Loucy (cell line): Measurements from ENCODE around the gene MGMT.

Experiments used
- EZH2phosphoT487 ChIP-seq: fragments of 200-600 bp; IDR thresholded peaks from 2 replicates; pipeline ENCODE4 v1.6.1; 2018; ENCODE audit warnings: antibody characterized with exemption, mild to moderate bottlenecking, moderate library complexity, borderline replicate concordance
- TF ChIP-seq, protein P1 (sequence below): fragments of 200-600 bp; sonication (generic); conservative IDR thresholded peaks from 2 replicates; pipeline ENCODE4 v1.5.1; 2014; ENCODE audit warnings: mild to moderate bottlenecking, antibody characterized with exemption, low read length

GRCh38 chr10:129654461-129654860, 187.4 kb downstream of the MGMT start:
- TF ChIP-seq, protein P1, sequence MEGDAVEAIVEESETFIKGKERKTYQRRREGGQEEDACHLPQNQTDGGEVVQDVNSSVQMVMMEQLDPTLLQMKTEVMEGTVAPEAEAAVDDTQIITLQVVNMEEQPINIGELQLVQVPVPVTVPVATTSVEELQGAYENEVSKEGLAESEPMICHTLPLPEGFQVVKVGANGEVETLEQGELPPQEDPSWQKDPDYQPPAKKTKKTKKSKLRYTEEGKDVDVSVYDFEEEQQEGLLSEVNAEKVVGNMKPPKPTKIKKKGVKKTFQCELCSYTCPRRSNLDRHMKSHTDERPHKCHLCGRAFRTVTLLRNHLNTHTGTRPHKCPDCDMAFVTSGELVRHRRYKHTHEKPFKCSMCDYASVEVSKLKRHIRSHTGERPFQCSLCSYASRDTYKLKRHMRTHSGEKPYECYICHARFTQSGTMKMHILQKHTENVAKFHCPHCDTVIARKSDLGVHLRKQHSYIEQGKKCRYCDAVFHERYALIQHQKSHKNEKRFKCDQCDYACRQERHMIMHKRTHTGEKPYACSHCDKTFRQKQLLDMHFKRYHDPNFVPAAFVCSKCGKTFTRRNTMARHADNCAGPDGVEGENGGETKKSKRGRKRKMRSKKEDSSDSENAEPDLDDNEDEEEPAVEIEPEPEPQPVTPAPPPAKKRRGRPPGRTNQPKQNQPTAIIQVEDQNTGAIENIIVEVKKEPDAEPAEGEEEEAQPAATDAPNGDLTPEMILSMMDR, result no peak
- TF ChIP-seq EZH2phosphoT487, result no peak
